Left colon (tissue), 2 donors: ENCODE data around the gene C1orf216. TPM values are rescaled to one million over a fixed set of nuclear protein-coding genes. Genes with fewer than 3 reads are reported as not detected.
"Not testable (repeated sequence)": the region's sequence is repeated elsewhere in the genome, so short reads cannot be mapped to it uniquely, and the experiment has no call there.

ENCODE experiments used
- ATAC-seq: fragments of 200-7000 bp; cut with Tn5 transposase; one replicate; pipeline ENCODE4 v1.9.1; 2020; ENCODE audit warnings: mild to moderate bottlenecking, moderate library complexity
- DNase-seq, 2 donors: peaks; one replicate each; pipeline ENCODE4 v3.0.0-alpha.2; 2020
- intact Hi-C, 2 donors: fragments of 100-400 bp; cut with DNase I in 1 of 2; cut with micrococcal nuclease in 1 of 2; formaldehyde crosslinking; loops; one replicate each; pipeline versions ENCODE4 v1.11.2 to v1.14.0; 2022; cut with DNase I, micrococcal nuclease
- long read RNA-seq: library from polyadenylated mRNA; unstranded; transcript quantifications from one replicate; pipeline ENCODE4 v2.0.0, GENCODE V29; 2021
- total RNA-seq, 2 donors: library from RNA; stranded (reverse); fragmentation: NEBNext Ultra II Directional; extraction: Animal tissue kit (Norgen Biotek cat#: 25700); gene quantifications; one replicate each; pipeline ENCODE4 v1.2.1, GENCODE V29; 2021
- donor health status: DM: no; HTN: no; CAD: no.
- donor health status: DM: yes; HTN: yes; CAD: no.

The C1orf216 gene, protein sequence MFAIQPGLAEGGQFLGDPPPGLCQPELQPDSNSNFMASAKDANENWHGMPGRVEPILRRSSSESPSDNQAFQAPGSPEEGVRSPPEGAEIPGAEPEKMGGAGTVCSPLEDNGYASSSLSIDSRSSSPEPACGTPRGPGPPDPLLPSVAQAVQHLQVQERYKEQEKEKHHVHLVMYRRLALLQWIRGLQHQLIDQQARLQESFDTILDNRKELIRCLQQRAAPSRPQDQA
- total RNA-seq = 1 to 10 TPM; 1.9 to 3.1 TPM
- long read RNA-seq, partial matches to known transcripts = 6 of 9 reads
- long read RNA-seq, other reads (novel, unspliced or antisense) = 0 of 9 reads

GRCh38 chr1:35718492-35719336 lies at the start of gene C1orf216:
Gene C1orf216 (minus strand): TSS chr1:35718884. CDS start chr1:35716321, 2,563 bp downstream.
- intact Hi-C loops = loop anchor here (10.0 kb wide), 2 partner anchors 74 to 154 kb away; partner anchors contain the start of gene PSMB2 (in 1 of the 2)
- DNase-seq (peak; percentile 55 to 60), ATAC-seq (peak; percentile 78)

DNA sequence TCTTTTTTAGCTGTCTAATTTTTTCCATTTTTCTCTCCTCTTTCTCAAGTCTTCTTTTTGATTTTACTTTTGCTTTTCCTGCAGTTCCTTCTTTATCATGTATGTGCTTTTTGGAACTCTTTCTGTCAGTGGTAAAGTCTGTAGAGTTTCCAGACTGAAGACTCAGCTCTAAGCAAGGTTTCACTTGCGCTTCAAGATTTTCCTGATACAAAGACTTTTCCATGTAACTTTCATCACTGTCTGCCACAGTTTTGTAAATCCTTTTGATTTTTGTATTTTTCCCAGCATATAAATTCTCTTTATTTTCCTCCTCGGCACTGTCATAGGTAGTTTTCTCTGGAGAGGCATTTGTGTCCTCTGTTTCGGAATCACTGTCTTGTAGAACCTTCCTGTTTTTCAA lies 45.6 kb upstream of the C1orf216 start:
- ATAC-seq (no peak), DNase-seq (no peak)
- intact Hi-C loops = no loop called here

- DNase-seq (no peak), ATAC-seq (no peak)
- intact Hi-C loops = no loop called here
Observed at GRCh38 chr1:35763201-35763600, 44.5 kb upstream of the C1orf216 start.

DNA sequence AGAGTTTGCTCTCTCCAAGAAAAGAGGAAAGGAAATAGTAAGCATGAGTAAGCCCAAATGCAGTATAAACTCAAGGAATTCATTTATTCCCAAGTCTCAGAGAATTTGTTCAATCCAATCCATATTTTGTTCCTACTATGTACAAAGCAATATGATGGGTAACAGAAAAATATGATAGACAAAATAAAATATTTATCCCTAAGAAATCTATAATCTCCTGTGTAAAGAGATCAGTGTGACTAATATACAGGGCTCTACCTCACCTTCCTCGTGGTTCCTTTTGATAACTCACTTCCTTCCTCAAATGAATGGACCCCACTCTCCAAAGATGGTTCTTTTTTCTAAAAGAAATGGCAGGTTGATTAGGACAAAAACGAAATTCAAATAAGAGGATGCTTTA lies 43.5 kb upstream of the C1orf216 start:
- no peak for DNase-seq
- ATAC-seq = no peak
- intact Hi-C loops = no loop called here

- DNase-seq (no peak), ATAC-seq (no peak)
- intact Hi-C loops = no loop called here
Observed at GRCh38 chr1:35756064-35756463, 37.4 kb upstream of the C1orf216 start.

GRCh38 chr1:35753626-35754260 lies 35.1 kb upstream of the C1orf216 start:
- DNase-seq = no peak
- intact Hi-C loops = no loop called here
- no peak for ATAC-seq

DNA sequence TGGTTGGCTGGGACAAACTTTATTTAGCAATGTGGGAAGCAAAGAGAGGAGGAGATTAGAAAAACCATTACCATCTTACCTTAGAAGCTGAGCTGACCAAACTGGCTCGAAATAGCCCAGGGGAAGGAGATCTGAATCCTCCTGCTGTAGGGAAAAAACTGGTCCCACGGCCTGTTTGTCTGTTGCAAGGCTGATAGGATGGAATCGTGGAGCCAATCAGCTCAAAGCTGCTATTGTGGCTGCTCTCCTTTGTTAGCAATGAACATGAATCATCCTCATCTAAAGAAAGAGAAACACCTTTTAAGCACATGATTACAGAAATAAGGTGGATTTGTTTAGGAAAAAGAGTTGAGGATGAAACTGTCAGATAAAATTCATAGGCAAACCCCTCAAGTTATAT lies 29.6 kb upstream of the C1orf216 start:
- DNase-seq (no peak), ATAC-seq (no peak)
- intact Hi-C loops = no loop called here

GRCh38 chr1:35745124-35745730 lies 26.5 kb upstream of the C1orf216 start:
- intact Hi-C loops = no loop called here
- ATAC-seq = no peak
- DNase-seq = no peak

DNA sequence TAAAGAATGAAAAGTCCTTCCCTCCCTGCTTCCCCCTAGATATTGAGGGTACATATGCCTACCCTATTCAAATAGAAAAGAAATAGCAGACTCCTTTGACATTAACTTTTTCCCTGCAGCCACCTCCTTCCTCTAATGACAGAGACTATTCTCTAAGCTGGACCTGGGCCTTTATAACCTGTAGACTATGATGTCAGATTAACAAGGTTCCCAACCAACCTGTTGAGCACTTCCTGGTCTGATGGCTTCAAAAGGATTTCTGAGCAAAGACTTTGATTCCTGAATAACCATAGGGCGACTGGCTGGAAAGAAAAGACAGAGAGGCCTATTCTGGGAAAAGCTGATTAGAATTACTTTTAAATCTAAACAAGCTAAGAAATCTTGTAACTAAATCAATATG lies 18.4 kb upstream of the C1orf216 start:
- DNase-seq = no peak
- intact Hi-C loops = no loop called here
- ATAC-seq = peak; percentile 90

DNA sequence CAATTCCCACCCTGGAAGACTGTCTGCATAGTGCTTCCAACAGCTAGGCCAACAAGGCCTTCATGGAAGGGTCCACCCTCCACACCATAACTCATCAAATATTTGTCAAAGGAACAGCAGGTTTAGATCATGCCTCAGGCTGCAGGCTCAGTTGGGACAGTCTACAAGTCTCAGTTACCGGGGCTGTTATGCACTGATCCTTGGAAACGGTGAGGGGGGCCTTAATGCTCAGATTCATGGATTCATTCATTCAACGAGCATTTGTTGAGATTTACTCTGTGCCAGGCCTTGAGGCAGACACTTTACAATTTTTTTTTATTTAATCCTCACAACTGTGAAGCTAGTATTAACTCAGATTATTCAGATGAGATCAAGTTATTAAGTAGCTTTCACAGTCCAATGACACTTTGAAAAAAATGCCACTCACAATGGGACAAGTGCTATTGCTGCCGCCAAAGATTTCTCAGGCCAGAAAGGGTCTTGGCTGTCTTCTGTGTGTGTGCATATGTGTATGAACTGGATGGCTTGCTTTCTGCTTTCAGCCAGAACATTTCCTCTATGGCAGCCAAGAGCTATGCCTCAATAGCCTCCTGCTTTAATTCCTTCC lies 8.9 kb upstream of the C1orf216 start:
- DNase-seq (no peak), ATAC-seq (no peak)
- intact Hi-C loops = loop anchor here in 1 of 2 donors (5.0 kb wide), 1 partner anchor 160 kb away; no protein-coding TSS in a partner anchor

DNA sequence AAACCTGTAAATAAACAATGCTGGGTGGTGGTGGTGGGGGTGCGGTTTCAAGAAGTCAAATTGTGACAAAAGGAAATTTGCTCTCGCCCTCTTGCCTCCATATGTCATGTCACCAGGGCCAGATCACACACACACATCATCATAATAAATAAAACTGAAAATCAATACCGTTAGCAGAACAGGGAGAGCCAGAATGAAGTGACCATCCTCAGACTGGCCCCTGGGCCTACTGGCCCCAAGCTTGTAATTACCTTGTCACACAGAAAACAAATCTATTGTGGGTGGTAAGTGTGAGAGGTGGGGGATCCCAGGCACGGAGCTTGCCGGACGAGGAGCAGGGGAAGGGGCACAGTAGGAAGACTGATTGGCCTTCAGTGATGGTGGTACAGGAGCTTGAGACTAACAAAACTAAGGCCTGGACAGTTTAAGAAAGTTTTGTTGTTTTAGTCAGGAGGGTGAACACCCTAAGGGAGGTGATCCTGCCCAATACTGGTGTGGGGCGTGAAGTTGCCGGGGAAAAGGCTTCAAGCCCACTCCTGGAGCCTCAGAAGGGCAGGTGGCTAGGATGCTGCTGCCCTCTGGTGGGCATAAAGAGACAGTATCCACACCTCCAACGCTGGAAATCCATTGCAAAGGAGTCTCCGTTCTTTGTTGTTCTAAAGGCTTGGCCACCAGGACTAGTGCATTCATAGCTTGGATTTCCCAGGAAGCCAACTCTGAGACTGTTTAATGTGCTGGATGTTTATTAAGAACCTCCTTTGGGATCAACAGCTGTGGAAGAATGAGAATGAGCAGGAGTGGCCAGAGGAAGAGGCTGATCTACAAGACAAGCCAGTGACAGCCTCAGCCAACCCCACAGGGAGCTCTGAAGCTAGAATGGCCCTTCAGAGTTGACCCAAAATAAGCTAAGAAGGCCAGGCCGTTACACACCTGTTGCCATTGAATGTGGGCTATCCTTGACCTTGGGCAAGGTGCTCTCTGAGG lies 8.1 kb upstream of the C1orf216 start:
- intact Hi-C loops = loop anchor here in 1 of 2 donors (5.0 kb wide), 1 partner anchor 159 kb away; no protein-coding TSS in a partner anchor
- DNase-seq (peak in 1 of 2 donors; percentile 59), ATAC-seq (peak; percentile 84)

DNA sequence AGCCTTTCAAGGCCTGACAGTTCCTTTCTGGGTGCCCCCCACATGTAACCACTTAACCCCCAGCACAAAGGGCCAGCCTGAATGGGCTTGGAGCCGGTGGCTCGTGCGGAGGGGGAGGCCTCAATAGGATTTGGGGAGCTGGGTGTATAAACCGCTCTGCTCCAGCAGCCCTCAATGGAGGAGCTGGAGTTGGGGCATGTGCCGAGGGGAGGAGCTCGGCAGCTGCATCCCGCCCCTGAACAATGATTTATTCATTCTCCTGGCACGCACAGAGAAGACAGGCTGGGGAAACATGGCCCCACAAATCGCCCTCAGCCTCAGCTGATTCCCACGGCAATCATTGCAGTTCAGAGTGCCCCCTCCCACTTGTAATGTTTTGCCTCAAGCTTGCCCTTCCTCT lies 6.9 kb upstream of the C1orf216 start:
- intact Hi-C loops = loop anchor here in 1 of 2 donors (5.0 kb wide), 1 partner anchor 158 kb away; no protein-coding TSS in a partner anchor
- DNase-seq (no peak), ATAC-seq (no peak)

DNA sequence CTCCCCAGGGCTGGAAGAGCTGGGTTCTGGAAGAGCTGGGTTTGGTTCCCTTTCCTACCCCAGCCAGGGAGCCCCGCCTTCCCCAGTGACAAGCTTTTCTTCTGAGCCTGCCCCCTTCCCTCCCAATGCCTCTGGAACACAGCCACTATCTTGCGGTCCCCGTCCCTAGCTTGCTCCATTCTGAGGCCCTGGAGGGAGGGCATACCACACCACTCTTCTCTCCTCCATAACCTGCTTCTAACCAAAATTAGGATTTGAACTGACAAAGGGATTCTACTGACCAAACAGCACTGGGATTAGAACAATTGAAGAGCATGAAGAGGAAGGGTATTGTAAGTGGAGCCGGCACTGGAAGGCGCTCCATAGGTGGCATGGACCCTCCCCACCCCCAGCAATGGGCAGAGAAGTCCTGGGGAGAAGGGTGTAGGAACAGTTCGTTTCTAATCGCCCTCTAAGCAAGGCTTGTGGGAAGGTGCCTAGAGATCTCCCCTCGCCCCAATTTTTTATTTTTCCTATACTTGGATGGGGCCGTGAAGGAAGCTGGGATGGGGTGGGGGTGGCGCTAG lies 690 bp downstream of the C1orf216 start:
- DNase-seq (peak; percentile 45 to 47), ATAC-seq (no peak)
- intact Hi-C loops = loop anchor here (10.0 kb wide), 2 partner anchors 73 to 153 kb away; partner anchors contain the start of gene PSMB2 (in 1 of the 2)

DNA sequence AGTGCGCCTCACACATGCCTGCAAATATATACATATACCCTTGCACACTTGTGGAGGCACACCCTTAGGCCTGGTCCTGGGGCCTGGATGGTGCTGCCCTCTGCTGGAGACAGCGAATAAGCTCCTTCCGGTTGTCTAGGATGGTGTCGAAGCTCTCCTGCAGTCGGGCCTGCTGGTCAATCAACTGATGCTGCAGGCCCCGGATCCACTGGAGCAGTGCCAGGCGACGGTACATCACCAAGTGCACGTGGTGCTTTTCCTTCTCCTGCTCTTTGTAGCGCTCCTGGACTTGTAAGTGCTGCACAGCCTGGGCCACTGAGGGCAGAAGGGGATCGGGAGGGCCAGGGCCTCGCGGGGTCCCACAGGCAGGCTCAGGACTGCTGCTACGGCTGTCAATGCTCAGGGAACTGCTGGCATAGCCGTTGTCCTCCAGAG lies 3.1 kb downstream of the C1orf216 start:
- DNase-seq (peak; percentile 68 to 86), ATAC-seq (peak; percentile 85)
- intact Hi-C loops = loop anchor here (10.0 kb wide), 2 partner anchors 71 to 151 kb away; partner anchors contain the start of gene PSMB2 (in 1 of the 2)

GRCh38 chr1:35714921-35715567 lies 3.6 kb downstream of the C1orf216 start:
- ATAC-seq (no peak), DNase-seq (no peak)
- intact Hi-C loops = loop anchor here (10.0 kb wide), 2 partner anchors 70 to 150 kb away; partner anchors contain the start of gene PSMB2 (in 1 of the 2)

- DNase-seq, ATAC-seq: not testable (repeated sequence)
- intact Hi-C loops = loop anchor here (10.0 kb wide), 2 partner anchors 66 to 146 kb away; partner anchors contain the start of gene PSMB2 (in 1 of the 2)
Observed at GRCh38 chr1:35711098-35711497, 7.6 kb downstream of the C1orf216 start.
